SK-N-SH treated with all-trans-retinoic acid at 6 μM for 48 hours (cell line): ENCODE measurements around the gene PIK3C2B.

Experiments used
- CSDC2 ChIP-seq: fragments of 250-450 bp; sonication (Bioruptor Pico); IDR thresholded peaks from 2 replicates; pipeline ENCODE4 v1.5.0; 2020; ENCODE audit warnings: mild to moderate bottlenecking, moderate library complexity
- CSRNP3 ChIP-seq: fragments of 250-450 bp; sonication (Bioruptor Pico); IDR thresholded peaks from 2 replicates; pipeline ENCODE4 v1.5.1; 2021; ENCODE audit warnings: mild to moderate bottlenecking, moderate library complexity
- ESRRG ChIP-seq: fragments of 250-450 bp; sonication (Bioruptor Pico); IDR thresholded peaks from 2 replicates; pipeline ENCODE4 v1.6.1; 2021; ENCODE audit warnings: mild to moderate bottlenecking
- GLIS3 ChIP-seq: fragments of 250-450 bp; sonication (Bioruptor Pico); IDR thresholded peaks from 2 replicates; pipeline ENCODE4 v1.5.0; 2020; ENCODE audit warnings: mild to moderate bottlenecking, moderate library complexity
- OSR1 ChIP-seq: fragments of 250-450 bp; sonication (Bioruptor Pico); IDR thresholded peaks from 2 replicates; pipeline ENCODE4 v1.8.0; 2022; ENCODE audit warnings: moderate library complexity, mild to moderate bottlenecking, inconsistent platforms
- PATZ1 ChIP-seq: fragments of 250-450 bp; sonication (Bioruptor Pico); IDR thresholded peaks from 2 replicates; pipeline ENCODE4 v1.8.0; 2020; ENCODE audit warnings: mild to moderate bottlenecking, moderate library complexity, borderline replicate concordance
- POU6F1 ChIP-seq: fragments of 250-450 bp; sonication (Bioruptor Pico); IDR thresholded peaks from 2 replicates; pipeline ENCODE4 v1.8.0; 2021; ENCODE audit warnings: low read depth, mild to moderate bottlenecking, moderate library complexity, borderline replicate concordance
- RARB ChIP-seq: fragments of 250-450 bp; sonication (Bioruptor Pico); IDR thresholded peaks from 2 replicates; pipeline ENCODE4 v1.8.0; 2021; ENCODE audit warnings: mild to moderate bottlenecking, moderate library complexity
- SNAI2 ChIP-seq: fragments of 250-450 bp; sonication (Bioruptor Pico); IDR thresholded peaks from 2 replicates; pipeline ENCODE4 v1.5.0; 2020; ENCODE audit warnings: mild to moderate bottlenecking, moderate library complexity
- TCF4 ChIP-seq: fragments of 250-450 bp; sonication (Bioruptor Pico); IDR thresholded peaks from 2 replicates; pipeline ENCODE4 v1.8.0; 2021; ENCODE audit warnings: mild to moderate bottlenecking, moderate library complexity, borderline replicate concordance
- ZFP3 ChIP-seq: fragments of 250-450 bp; sonication (Bioruptor Pico); IDR thresholded peaks from 2 replicates; pipeline ENCODE4 v1.5.0; 2020; ENCODE audit warnings: mild to moderate bottlenecking, moderate library complexity
- ZFP30 ChIP-seq: fragments of 450-650 bp; formaldehyde crosslinking; IDR thresholded peaks from 2 replicates; pipeline ENCODE4 v1.5.0; 2022; ENCODE audit warnings: mild to moderate bottlenecking, moderate library complexity
- TF ChIP-seq, protein P1 (sequence below): fragments of 250-450 bp; sonication (Bioruptor Pico); IDR thresholded peaks from 2 replicates; pipeline ENCODE4 v1.5.1; 2020; ENCODE audit warnings: low read depth, mild to moderate bottlenecking, moderate library complexity

- TF ChIP-seq CSDC2: no peak
- TF ChIP-seq GLIS3 (CRISPR knock-in tag): no peak
- TF ChIP-seq SNAI2 (CRISPR knock-in tag): no peak
- TF ChIP-seq ZFP3 (CRISPR knock-in tag): no peak
- TF ChIP-seq, protein P1, sequence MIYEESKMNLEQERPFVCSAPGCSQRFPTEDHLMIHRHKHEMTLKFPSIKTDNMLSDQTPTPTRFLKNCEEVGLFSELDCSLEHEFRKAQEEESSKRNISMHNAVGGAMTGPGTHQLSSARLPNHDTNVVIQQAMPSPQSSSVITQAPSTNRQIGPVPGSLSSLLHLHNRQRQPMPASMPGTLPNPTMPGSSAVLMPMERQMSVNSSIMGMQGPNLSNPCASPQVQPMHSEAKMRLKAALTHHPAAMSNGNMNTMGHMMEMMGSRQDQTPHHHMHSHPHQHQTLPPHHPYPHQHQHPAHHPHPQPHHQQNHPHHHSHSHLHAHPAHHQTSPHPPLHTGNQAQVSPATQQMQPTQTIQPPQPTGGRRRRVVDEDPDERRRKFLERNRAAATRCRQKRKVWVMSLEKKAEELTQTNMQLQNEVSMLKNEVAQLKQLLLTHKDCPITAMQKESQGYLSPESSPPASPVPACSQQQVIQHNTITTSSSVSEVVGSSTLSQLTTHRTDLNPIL (CRISPR knock-in tag): no peak
- no peak for TF ChIP-seq ZFP30 (CRISPR knock-in tag)
- no peak for TF ChIP-seq ESRRG (CRISPR knock-in tag)
- TF ChIP-seq POU6F1 (CRISPR knock-in tag): no peak
- TF ChIP-seq CSRNP3 (CRISPR knock-in tag): no peak
- TF ChIP-seq PATZ1: no peak
- TF ChIP-seq RARB: no peak
- no peak for TF ChIP-seq TCF4 (CRISPR knock-in tag)
- TF ChIP-seq OSR1: no peak
Observed at GRCh38 chr1:204460346-204460745, 34.3 kb downstream of the PIK3C2B start.
